Vagina (tissue), 2 donors: Measurements from ENCODE around the gene HS6ST3.

ENCODE experiments used
- CTCF ChIP-seq, 3 experiments: fragments of 450-650 bp in 2 of 3; fragments of 200-600 bp in 1 of 3; sonication (generic) in 1 of 3; IDR thresholded peaks; one replicate each; pipeline ENCODE4 v1.5.1; 2017 to 2019; ENCODE audit warnings: antibody characterized with exemption in 3 of 3, mild to moderate bottlenecking in 2 of 3, moderate library complexity in 2 of 3
- POLR2A ChIP-seq, 2 donors: fragments of 450-650 bp; IDR thresholded peaks; one replicate each; pipeline ENCODE4 v1.6.1; 2017; ENCODE audit warnings: antibody characterized with exemption in 2 of 2, mild to moderate bottlenecking in 2 of 2, moderate library complexity in 2 of 2
- POLR2AphosphoS5 ChIP-seq, 2 donors: sonication (generic); formaldehyde crosslinking; IDR thresholded peaks; one replicate each; pipeline ENCODE4 v1.9.0; 2017; ENCODE audit warnings: antibody characterized with exemption in 2 of 2, mild to moderate bottlenecking in 2 of 2, low read depth in 1 of 2; ENCODE audit not compliant: insufficient read depth in 1 of 2

GRCh38 chr13:96248996-96249395, 159.1 kb downstream of the HS6ST3 start:
- TF ChIP-seq CTCF (IDR thresholded peaks at IDR 0.05) = no peak
- no peak for TF ChIP-seq POLR2A (IDR thresholded peaks at IDR 0.05)
- no peak for TF ChIP-seq POLR2AphosphoS5 (IDR thresholded peaks at IDR 0.05; ENCODE audit: insufficient read depth in 1 of 2, low read depth in 1 of 2)
